Neural progenitor cell (in vitro differentiated cells): ENCODE results near the gene MBOAT7.

Source experiments
- EZH2 ChIP-seq: fragments of 200-600 bp; sonication (generic); IDR thresholded peaks from 2 replicates; pipeline ENCODE4 v1.6.1; 2017; ENCODE audit warnings: antibody characterized with exemption, mild to moderate bottlenecking, moderate library complexity
- EZH2phosphoT487 ChIP-seq: fragments of 200-600 bp; sonication (generic); IDR thresholded peaks from 2 replicates; pipeline ENCODE4 v1.6.1; 2017; ENCODE audit warnings: antibody characterized with exemption
- TF ChIP-seq, protein P1 (sequence below): fragments of 200-600 bp; sonication (generic); IDR thresholded peaks from 2 replicates; pipeline ENCODE4 v1.5.1; 2017; ENCODE audit warnings: antibody characterized with exemption, mild to moderate bottlenecking

DNA sequence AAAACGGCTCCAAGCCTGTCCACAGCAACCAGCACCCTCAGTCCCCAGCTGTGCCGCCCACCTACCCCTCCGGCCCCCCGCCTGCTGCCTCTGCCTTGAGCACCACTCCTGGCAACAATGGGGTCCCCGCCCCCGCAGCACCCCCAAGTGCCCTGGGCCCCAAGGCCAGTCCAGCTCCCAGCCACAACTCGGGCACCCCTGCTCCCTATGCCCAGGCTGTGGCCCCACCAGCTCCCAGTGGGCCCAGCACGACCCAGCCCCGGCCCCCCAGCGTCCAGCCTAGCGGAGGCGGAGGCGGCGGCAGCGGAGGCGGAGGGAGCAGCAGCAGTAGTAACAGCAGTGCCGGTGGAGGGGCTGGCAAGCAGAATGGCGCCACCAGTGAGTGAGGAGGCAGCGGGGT is 41.2 kb downstream of the MBOAT7 start:
- TF ChIP-seq, protein P1, sequence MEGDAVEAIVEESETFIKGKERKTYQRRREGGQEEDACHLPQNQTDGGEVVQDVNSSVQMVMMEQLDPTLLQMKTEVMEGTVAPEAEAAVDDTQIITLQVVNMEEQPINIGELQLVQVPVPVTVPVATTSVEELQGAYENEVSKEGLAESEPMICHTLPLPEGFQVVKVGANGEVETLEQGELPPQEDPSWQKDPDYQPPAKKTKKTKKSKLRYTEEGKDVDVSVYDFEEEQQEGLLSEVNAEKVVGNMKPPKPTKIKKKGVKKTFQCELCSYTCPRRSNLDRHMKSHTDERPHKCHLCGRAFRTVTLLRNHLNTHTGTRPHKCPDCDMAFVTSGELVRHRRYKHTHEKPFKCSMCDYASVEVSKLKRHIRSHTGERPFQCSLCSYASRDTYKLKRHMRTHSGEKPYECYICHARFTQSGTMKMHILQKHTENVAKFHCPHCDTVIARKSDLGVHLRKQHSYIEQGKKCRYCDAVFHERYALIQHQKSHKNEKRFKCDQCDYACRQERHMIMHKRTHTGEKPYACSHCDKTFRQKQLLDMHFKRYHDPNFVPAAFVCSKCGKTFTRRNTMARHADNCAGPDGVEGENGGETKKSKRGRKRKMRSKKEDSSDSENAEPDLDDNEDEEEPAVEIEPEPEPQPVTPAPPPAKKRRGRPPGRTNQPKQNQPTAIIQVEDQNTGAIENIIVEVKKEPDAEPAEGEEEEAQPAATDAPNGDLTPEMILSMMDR: no peak
- TF ChIP-seq EZH2 (no peak), EZH2phosphoT487 (no peak)
